Endodermal cell (in vitro differentiated cells): ENCODE data around the gene TBC1D9B. TPM values are rescaled to one million over a fixed set of nuclear protein-coding genes. Genes with fewer than 3 reads are reported as not detected.

Experiments
- DNase-seq: peaks from one replicate; pipeline ENCODE4 v3.0.0-alpha.2; 2017
- H3K27ac ChIP-seq: 2 replicates; pipeline ENCODE4 v1.5.1; 2013; ENCODE audit warnings: mild to moderate bottlenecking, low read depth, low read length, moderate library complexity
- H3K27me3 ChIP-seq: 2 replicates; pipeline ENCODE4 v1.6.1; 2013; ENCODE audit warnings: mild to moderate bottlenecking, low read length, moderate library complexity; ENCODE audit not compliant: insufficient read depth, control insufficient read depth, poor library complexity, severe bottlenecking
- H3K36me3 ChIP-seq: 2 replicates; pipeline ENCODE4 v1.7.0; 2013; ENCODE audit warnings: mild to moderate bottlenecking, low read length, moderate library complexity; ENCODE audit not compliant: control insufficient read depth, insufficient read depth
- H3K4me1 ChIP-seq: one replicate; pipeline ENCODE4 v1.7.0; 2013; ENCODE audit warnings: low read length; ENCODE audit not compliant: control insufficient read depth, insufficient read depth
- H3K4me3 ChIP-seq: 2 replicates; pipeline ENCODE4 v1.5.1; 2013; ENCODE audit warnings: mild to moderate bottlenecking, low read length, moderate library complexity
- H3K9ac ChIP-seq: 2 replicates; pipeline ENCODE4 v1.6.1; 2013; ENCODE audit warnings: mild to moderate bottlenecking, low read length, moderate library complexity; ENCODE audit not compliant: poor library complexity, severe bottlenecking; ENCODE audit errors: extremely low read depth
- H3K9me3 ChIP-seq: 2 replicates; pipeline ENCODE4 v1.6.1; 2013; ENCODE audit warnings: mild to moderate bottlenecking, low read length, moderate library complexity; ENCODE audit not compliant: control insufficient read depth
- H3K27ac Mint-ChIP-seq: 2 replicates; pipeline ENCODE4 v1.8.0; 2020; ENCODE audit warnings: mixed read lengths
- H3K27me3 Mint-ChIP-seq: 2 replicates; pipeline ENCODE4 v1.8.0; 2021; ENCODE audit warnings: mild to moderate bottlenecking, mixed read lengths; ENCODE audit not compliant: insufficient read depth
- H3K36me3 Mint-ChIP-seq: 2 replicates; pipeline ENCODE4 v1.8.0; 2020; ENCODE audit warnings: low read depth, mixed read lengths
- H3K4me1 Mint-ChIP-seq: 2 replicates; pipeline ENCODE4 v1.8.0; 2020; ENCODE audit warnings: mixed read lengths
- H3K4me3 Mint-ChIP-seq: 2 replicates; pipeline ENCODE4 v1.8.0; 2020; ENCODE audit warnings: mild to moderate bottlenecking, moderate library complexity, mixed read lengths
- H3K9me3 Mint-ChIP-seq: 2 replicates; pipeline ENCODE4 v1.8.0; 2020; ENCODE audit warnings: mild to moderate bottlenecking, mixed read lengths
- WGBS, 2 experiments: methylation state at CpG; one replicate each; pipeline versions ENCODE4 v1.1.5 to v1.1.7; 2013; ENCODE audit warnings: missing lambda C conversion rate in 2 of 2, mixed read lengths in 1 of 2; ENCODE audit not compliant: insufficient coverage in 1 of 2, insufficient read length in 1 of 2; 5-methylcytosine and 5-hydroxymethylcytosine counted together
- total RNA-seq, 2 donors: library from RNA; stranded (reverse); fragmentation: NEBNext Ultra II Directional in 1 of 2; extraction: Animal tissue kit (Norgen Biotek cat#: 25700) in 1 of 2; gene quantifications; 2 replicates in 1 of 2; 3 replicates in 1 of 2; pipeline ENCODE4 v1.2.1, GENCODE V29; 2021
- TF ChIP-seq, protein P1 (sequence below): fragments of 200-600 bp; sonication (generic); conservative IDR thresholded peaks from 2 replicates; pipeline ENCODE4 v1.5.0; 2021; ENCODE audit warnings: antibody characterized with exemption, mild to moderate bottlenecking

TBC1D9B gene
- total RNA-seq, 2 donors from 2014 or later = 118 to 127 TPM

DNA sequence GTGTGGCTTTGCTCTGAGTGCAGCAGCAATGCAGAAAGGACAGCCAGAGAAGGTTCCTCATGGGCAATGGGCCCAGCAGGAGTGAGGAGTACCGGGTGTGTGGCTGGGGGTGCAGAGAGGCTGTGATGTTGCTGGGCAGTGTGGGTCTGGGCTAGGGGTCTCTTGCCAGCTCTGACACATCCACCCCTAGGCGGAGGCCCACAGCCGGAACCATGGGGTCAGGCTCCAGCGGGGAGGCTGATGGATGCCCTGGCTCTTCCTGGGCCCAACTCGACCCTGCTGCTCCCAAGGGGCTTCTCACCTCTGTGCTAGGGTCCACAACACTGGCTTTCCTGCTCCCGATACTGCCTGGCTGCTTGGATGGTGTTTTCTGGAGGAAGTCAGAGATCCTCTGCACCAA, 19.9 kb downstream of the TBC1D9B start:
- Mint-ChIP-seq H3K4me3 (no peak overlapping the region), H3K4me1 (no peaks in the 10 kb centered on the region), H3K27ac (peak overlapping the region; percentile 20), H3K27me3 (no peaks in the 10 kb centered on the region), H3K36me3 (peaks cover 86% of the 10 kb centered on the region), H3K9me3 (peaks cover 28% of the 10 kb centered on the region)
- Histone ChIP-seq H3K9ac (no peak overlapping the region), H3K9me3 (peaks cover 30% of the 10 kb centered on the region), H3K4me3 (no peak overlapping the region), H3K27me3 (no peaks in the 10 kb centered on the region), H3K4me1 (no peaks in the 10 kb centered on the region), H3K36me3 (peaks cover 87% of the 10 kb centered on the region), H3K27ac (no peak overlapping the region)
- WGBS, 2 experiments = 95% methylated on average over 6 of the region's 6 CpGs; no CpG with 5 or more reads in 1 of the 2 experiments
- DNase-seq = no peak
- TF ChIP-seq, protein P1, sequence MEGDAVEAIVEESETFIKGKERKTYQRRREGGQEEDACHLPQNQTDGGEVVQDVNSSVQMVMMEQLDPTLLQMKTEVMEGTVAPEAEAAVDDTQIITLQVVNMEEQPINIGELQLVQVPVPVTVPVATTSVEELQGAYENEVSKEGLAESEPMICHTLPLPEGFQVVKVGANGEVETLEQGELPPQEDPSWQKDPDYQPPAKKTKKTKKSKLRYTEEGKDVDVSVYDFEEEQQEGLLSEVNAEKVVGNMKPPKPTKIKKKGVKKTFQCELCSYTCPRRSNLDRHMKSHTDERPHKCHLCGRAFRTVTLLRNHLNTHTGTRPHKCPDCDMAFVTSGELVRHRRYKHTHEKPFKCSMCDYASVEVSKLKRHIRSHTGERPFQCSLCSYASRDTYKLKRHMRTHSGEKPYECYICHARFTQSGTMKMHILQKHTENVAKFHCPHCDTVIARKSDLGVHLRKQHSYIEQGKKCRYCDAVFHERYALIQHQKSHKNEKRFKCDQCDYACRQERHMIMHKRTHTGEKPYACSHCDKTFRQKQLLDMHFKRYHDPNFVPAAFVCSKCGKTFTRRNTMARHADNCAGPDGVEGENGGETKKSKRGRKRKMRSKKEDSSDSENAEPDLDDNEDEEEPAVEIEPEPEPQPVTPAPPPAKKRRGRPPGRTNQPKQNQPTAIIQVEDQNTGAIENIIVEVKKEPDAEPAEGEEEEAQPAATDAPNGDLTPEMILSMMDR = no peak

DNA sequence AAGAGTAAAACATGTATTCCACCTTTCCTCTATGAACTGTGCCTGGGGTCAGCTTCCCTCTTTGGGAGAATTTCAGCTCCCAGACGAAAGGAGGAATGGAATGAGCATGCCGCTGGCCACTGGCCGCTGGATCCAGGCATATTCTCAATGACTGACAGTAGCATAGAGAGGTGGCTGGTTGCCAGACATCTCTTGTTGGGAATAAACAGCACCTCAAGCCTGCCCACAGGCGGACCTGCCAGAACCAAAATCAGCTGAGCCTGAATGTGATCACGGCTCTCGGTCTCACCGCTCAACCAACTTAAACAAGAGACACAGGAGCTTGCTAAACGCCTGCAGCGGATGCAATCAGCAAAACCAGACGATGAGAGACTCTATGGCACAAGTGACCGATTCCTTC, 20.6 kb downstream of the TBC1D9B start:
- no peak overlapping the region for H3K27ac Mint-ChIP-seq
- no peak overlapping the region for H3K4me3 Mint-ChIP-seq
- H3K4me1 Mint-ChIP-seq = no peaks in the 10 kb centered on the region
- TF ChIP-seq, protein P1 = no peak
- peaks cover 88% of the 10 kb centered on the region for H3K36me3 Mint-ChIP-seq
- Histone ChIP-seq H3K36me3 (peaks cover 86% of the 10 kb centered on the region), H3K4me1 (no peaks in the 10 kb centered on the region), H3K9me3 (peaks cover 36% of the 10 kb centered on the region), H3K27ac (no peak overlapping the region), H3K27me3 (no peaks in the 10 kb centered on the region), H3K4me3 (no peak overlapping the region), H3K9ac (no peak overlapping the region)
- no peaks in the 10 kb centered on the region for H3K27me3 Mint-ChIP-seq
- peaks cover 35% of the 10 kb centered on the region for H3K9me3 Mint-ChIP-seq
- no peak for DNase-seq
- 96 to 97% methylated on average over 11 of the region's 11 CpGs for whole genome bisulfite sequencing, 2 experiments

GRCh38 chr5:179886190-179886911, 21.3 kb downstream of the TBC1D9B start:
- Histone ChIP-seq H3K9me3 (peaks cover 36% of the 10 kb centered on the region), H3K9ac (no peak overlapping the region), H3K4me1 (no peaks in the 10 kb centered on the region), H3K27ac (no peak overlapping the region), H3K36me3 (peaks cover 80% of the 10 kb centered on the region), H3K27me3 (no peaks in the 10 kb centered on the region), H3K4me3 (no peak overlapping the region)
- DNase-seq = no peak
- TF ChIP-seq, protein P1 = no peak
- Mint-ChIP-seq H3K4me1 (no peaks in the 10 kb centered on the region), H3K27me3 (no peaks in the 10 kb centered on the region), H3K36me3 (peaks cover 89% of the 10 kb centered on the region), H3K4me3 (no peak overlapping the region), H3K9me3 (peaks cover 35% of the 10 kb centered on the region), H3K27ac (no peak overlapping the region)
- 87 to 90% methylated on average over 11 to 14 of the region's 14 CpGs for WGBS, 2 experiments
